ENCODE results near the gene DIP2C.
"Not testable (repeated sequence)": the region's sequence is repeated elsewhere in the genome, so short reads cannot be mapped to it uniquely, and the experiment has no call there.

The DIP2C gene

GRCh38 chr10:547591-548081, 141.8 kb downstream of the DIP2C start:
- DNase-seq, result no peak

GRCh38 chr10:546971-547590, 142.4 kb downstream of the DIP2C start:
- DNase-seq, result no peak

- DNase-seq, result no peak
Measured at GRCh38 chr10:546451-546850, 143.0 kb downstream of the DIP2C start.

GRCh38 chr10:543862-544822, 145.3 kb downstream of the DIP2C start:
- DNase-seq, result no peak

- DNase-seq, result no peak
Measured at GRCh38 chr10:543131-543530, 146.3 kb downstream of the DIP2C start.

- DNase-seq, result no peak
Measured at GRCh38 chr10:541750-542371, 147.6 kb downstream of the DIP2C start.

- DNase-seq, result no peak
Measured at GRCh38 chr10:541041-541440, 148.4 kb downstream of the DIP2C start.

- no peak for DNase-seq
Measured at GRCh38 chr10:538895-539294, 150.6 kb downstream of the DIP2C start.

- DNase-seq, result no peak
Measured at GRCh38 chr10:536935-537334, 152.5 kb downstream of the DIP2C start.

GRCh38 chr10:536371-536925, 153.0 kb downstream of the DIP2C start:
- no peak for DNase-seq

GRCh38 chr10:535952-536351, 153.5 kb downstream of the DIP2C start:
- no peak for DNase-seq

- DNase-seq, result no peak
Measured at GRCh38 chr10:535051-535450, 154.4 kb downstream of the DIP2C start.

GRCh38 chr10:534047-534566, 155.4 kb downstream of the DIP2C start:
- DNase-seq, result no peak

- no peak for DNase-seq
Measured at GRCh38 chr10:533611-534010, 155.9 kb downstream of the DIP2C start.

GRCh38 chr10:533186-533585, 156.3 kb downstream of the DIP2C start:
- no peak for DNase-seq

- DNase-seq, result not testable (repeated sequence)
Measured at GRCh38 chr10:532331-532730, 157.1 kb downstream of the DIP2C start.

GRCh38 chr10:531541-531940, 157.9 kb downstream of the DIP2C start:
- DNase-seq, result no peak

- no peak for DNase-seq
Measured at GRCh38 chr10:530717-531116, 158.8 kb downstream of the DIP2C start.

GRCh38 chr10:529468-530230, 159.8 kb downstream of the DIP2C start:
- DNase-seq, result no peak

GRCh38 chr10:528173-529165, 161.0 kb downstream of the DIP2C start:
- no peak for DNase-seq

GRCh38 chr10:527416-527815, 162.1 kb downstream of the DIP2C start:
- DNase-seq, result no peak

Data from stimulated activated CD4-positive, alpha-beta T cell treated with anti-CD3 and anti-CD28 coated beads, Interleukin-12 subunit alpha, Interleukin-12 subunit beta, amount 100 ng/mL, for 4 hours (primary cell).